Stimulated activated memory B cell treated with anti-CD40 and anti-IgM and Interleukin-4, amounts not matched to agents 10 μg/mL and 1 μg/mL and 100 μg/mL, for 72 hours (primary cell): ENCODE measurements around the gene FLNB.
"Not testable (repeated sequence)": the region's sequence is repeated elsewhere in the genome, so short reads cannot be mapped to it uniquely, and the experiment has no call there.

Experiments used
- ATAC-seq: fragments of 150-1000 bp; cut with Tn5 transposase; 2 replicates; pipeline ENCODE4 v1.10.0; 2021
- H3K27ac Mint-ChIP-seq: one replicate; pipeline ENCODE4 v1.8.0; 2022; ENCODE audit warnings: mild to moderate bottlenecking, mixed read lengths
- H3K27me3 Mint-ChIP-seq: one replicate; pipeline ENCODE4 v1.8.0; 2022; ENCODE audit warnings: mixed read lengths
- H3K36me3 Mint-ChIP-seq: one replicate; pipeline ENCODE4 v1.8.0; 2022; ENCODE audit warnings: mixed read lengths
- H3K4me1 Mint-ChIP-seq: one replicate; pipeline ENCODE4 v1.8.0; 2022; ENCODE audit warnings: mixed read lengths
- H3K4me3 Mint-ChIP-seq: one replicate; pipeline ENCODE4 v1.8.0; 2022; ENCODE audit warnings: mild to moderate bottlenecking, moderate library complexity, mixed read lengths
- H3K9me3 Mint-ChIP-seq: one replicate; pipeline ENCODE4 v1.8.0; 2022; ENCODE audit warnings: mixed read lengths

The FLNB gene

GRCh38 chr3:57972531-57973111 lies 35.6 kb upstream of the FLNB start:
- no peaks in the 10 kb centered on the region for H3K9me3 Mint-ChIP-seq
- H3K27me3 Mint-ChIP-seq, result no peaks in the 10 kb centered on the region
- no peak overlapping the region for H3K27ac Mint-ChIP-seq
- H3K4me3 Mint-ChIP-seq, result no peak overlapping the region
- no peak for ATAC-seq
- no peaks in the 10 kb centered on the region for H3K36me3 Mint-ChIP-seq
- H3K4me1 Mint-ChIP-seq, result peaks cover 12% of the 10 kb centered on the region

DNA sequence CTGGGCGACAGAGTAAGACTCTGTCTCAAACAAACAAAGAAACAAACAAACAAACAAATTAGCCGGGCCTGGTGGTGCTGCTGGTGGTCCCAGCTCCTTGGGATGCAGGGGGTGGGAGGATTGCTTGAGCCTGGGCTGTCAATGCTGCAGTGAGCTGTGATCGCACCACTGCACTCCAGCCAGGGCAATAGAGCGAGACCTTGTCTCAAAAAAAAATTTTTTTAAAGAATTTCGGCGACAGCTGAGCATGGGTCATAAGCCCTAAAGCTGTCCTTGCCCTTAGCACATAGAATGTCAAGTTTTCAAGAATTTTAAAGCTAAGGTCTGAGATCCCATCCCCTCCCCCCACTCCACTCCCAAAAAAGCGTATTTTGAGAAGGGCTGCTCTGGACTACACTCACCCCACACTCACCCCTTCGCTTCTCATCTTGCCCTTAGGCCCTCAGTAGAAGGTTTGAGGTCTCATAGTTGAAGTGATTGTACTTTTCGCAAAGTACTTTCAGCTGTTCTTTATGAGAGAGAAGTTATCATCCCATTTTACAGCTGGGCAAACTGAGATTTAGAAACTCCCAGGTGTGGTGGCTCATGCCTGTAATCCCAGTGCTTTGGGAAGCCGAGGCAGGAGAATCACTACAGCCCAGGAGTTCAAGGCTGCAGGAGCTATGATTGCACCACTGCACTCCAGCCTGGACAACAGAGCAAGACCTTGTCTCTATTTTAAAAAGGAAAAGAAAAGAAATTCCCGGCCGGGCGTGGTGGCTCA lies 34.3 kb upstream of the FLNB start:
- H3K4me3 Mint-ChIP-seq, result no peak overlapping the region
- no peaks in the 10 kb centered on the region for H3K27me3 Mint-ChIP-seq
- H3K9me3 Mint-ChIP-seq, result no peaks in the 10 kb centered on the region
- no peak for ATAC-seq
- peaks cover 12% of the 10 kb centered on the region for H3K4me1 Mint-ChIP-seq
- no peak overlapping the region for H3K27ac Mint-ChIP-seq
- no peaks in the 10 kb centered on the region for H3K36me3 Mint-ChIP-seq

DNA sequence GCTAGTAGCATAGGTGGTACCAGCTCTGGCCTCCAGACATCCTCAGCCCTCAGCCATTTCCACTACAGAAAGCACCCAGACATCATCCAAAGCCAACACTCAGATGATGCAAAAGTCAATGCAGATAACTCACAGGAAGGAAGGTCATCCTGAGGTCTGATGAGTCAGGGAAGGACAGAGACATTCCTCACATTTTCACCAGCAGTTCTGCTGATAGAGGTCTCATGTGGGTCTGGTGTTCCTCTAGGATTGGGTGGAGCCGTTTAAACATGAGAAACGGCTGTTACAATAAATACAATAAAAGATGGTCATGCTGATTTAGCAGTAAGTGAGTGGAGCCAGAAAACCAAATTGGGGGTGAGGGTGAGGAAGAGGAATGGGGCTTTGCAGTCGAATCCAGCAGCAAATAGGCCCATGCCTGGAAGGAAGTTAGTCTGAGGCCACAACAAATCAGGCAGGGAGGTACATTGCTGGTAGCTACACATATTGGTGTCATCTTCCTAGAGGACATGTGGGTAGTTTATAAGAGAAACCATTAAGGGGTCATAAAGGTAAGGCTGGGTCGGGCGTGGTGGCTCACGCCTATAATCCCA lies 33.3 kb upstream of the FLNB start:
- no peak overlapping the region for H3K4me3 Mint-ChIP-seq
- no peaks in the 10 kb centered on the region for H3K36me3 Mint-ChIP-seq
- no peak for ATAC-seq
- no peaks in the 10 kb centered on the region for H3K27me3 Mint-ChIP-seq
- H3K4me1 Mint-ChIP-seq, result peaks cover 12% of the 10 kb centered on the region
- no peak overlapping the region for H3K27ac Mint-ChIP-seq
- no peaks in the 10 kb centered on the region for H3K9me3 Mint-ChIP-seq

DNA sequence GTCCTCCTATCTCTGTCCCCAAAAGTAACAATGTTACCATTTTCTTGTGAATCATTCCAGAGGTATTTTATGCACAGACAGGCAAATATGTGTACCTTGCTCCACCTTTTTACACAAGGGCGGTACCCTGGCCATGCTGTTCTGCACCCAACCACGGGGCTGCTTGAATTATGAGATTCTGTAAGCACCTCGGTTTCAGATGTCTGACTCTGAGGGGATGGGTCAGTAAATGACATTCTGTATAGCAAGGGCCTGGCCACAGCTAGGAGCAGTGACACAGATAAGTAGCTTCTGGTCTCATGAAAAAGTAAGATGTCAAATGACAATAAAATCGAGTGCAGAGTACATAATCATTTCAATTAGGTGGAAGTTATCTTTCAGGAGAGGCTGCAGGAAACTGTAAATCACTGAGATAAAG lies 30.4 kb upstream of the FLNB start:
- H3K36me3 Mint-ChIP-seq, result no peaks in the 10 kb centered on the region
- no peak overlapping the region for H3K27ac Mint-ChIP-seq
- no peaks in the 10 kb centered on the region for H3K27me3 Mint-ChIP-seq
- no peaks in the 10 kb centered on the region for H3K9me3 Mint-ChIP-seq
- H3K4me3 Mint-ChIP-seq, result no peak overlapping the region
- ATAC-seq, result no peak
- peaks cover 14% of the 10 kb centered on the region for H3K4me1 Mint-ChIP-seq

DNA sequence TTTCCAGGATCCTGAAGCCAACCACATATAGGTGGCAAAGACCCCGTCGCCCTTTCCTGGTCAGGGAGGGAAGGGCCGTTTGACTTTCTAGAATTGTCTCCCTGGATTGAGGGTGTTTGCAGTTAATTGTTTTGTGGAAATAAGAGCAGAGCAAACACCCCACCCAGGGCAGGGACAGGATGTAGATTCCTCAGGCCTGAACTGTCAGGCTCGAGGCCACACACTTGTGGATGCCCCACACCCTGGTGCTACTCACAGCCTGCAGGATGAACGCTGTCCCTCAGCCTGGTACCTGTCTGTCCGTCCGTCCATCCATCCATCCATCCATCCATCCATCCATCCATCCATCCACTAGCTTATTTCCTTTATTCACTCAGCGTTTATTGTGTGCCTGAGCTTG lies 29.9 kb upstream of the FLNB start:
- H3K4me1 Mint-ChIP-seq, result peaks cover 19% of the 10 kb centered on the region
- H3K27me3 Mint-ChIP-seq, result no peaks in the 10 kb centered on the region
- H3K36me3 Mint-ChIP-seq, result no peaks in the 10 kb centered on the region
- H3K9me3 Mint-ChIP-seq, result no peaks in the 10 kb centered on the region
- no peak for ATAC-seq
- H3K27ac Mint-ChIP-seq, result no peak overlapping the region
- no peak overlapping the region for H3K4me3 Mint-ChIP-seq

DNA sequence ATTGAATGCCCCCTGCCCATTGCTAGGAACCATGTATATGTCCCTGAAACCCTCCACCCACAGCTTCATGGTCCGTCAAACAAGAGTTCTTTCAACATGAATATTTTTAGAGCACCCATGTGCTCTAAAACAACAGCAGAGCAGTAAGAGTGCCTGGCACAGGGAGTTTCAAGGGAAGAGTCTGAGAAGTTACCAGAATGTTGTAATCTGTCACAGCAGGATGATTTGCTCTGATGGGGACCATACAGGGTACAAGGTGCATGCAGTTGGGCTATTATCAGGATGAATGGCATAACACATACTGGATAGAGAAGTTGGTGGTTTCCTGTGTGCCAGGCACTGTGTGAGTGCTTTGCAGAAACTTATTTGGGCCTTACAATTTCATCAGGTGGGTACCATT lies 27.8 kb upstream of the FLNB start:
- no peaks in the 10 kb centered on the region for H3K36me3 Mint-ChIP-seq
- H3K27me3 Mint-ChIP-seq, result no peaks in the 10 kb centered on the region
- H3K4me1 Mint-ChIP-seq, result peaks cover 31% of the 10 kb centered on the region
- ATAC-seq, result no peak
- H3K4me3 Mint-ChIP-seq, result no peak overlapping the region
- H3K9me3 Mint-ChIP-seq, result no peaks in the 10 kb centered on the region
- no peak overlapping the region for H3K27ac Mint-ChIP-seq

- Mint-ChIP-seq H3K4me1 (peaks cover 31% of the 10 kb centered on the region), H3K27me3 (no peaks in the 10 kb centered on the region), H3K36me3 (no peaks in the 10 kb centered on the region), H3K9me3 (no peaks in the 10 kb centered on the region), H3K27ac (no peak overlapping the region), H3K4me3 (no peak overlapping the region)
- ATAC-seq, result no peak
These were observed 26.6 kb upstream of the FLNB start for GRCh38 chr3:57981483-57982087.

DNA sequence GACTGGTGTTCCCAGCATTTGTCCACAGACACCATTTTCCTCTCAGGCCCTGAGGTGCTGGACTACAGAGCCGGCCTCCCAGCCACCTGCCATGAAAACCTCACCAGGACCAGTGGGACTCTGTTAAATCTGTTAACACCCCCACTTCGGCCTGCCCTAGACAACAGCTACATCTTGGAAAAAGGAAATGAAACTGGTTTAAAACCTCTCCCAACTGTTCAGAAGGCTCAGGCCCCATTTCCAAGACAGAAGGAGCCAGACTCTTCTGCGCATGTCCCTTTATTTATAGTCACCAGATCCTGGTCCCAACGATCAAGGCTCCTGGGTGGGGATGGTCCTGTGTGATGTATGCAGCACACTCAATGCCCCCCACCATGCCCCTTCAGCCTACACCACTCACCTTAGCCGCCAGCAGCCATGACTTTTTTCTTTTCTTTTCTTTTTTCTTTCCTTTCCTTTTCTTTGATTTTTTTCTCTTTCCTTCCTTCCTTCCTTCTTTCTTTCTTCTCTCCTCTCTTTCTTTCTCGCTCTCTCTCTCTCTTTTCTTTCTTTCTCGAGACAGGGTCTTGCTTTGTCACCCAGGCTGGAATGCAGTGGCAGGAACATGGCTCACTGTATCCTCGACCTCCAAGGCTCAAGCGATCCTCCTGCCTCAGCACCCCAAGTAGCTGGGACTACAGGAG lies 25.5 kb upstream of the FLNB start:
- H3K9me3 Mint-ChIP-seq, result no peaks in the 10 kb centered on the region
- ATAC-seq, result no peak
- H3K36me3 Mint-ChIP-seq, result no peaks in the 10 kb centered on the region
- peak overlapping the region; percentile 38 for H3K27ac Mint-ChIP-seq
- H3K27me3 Mint-ChIP-seq, result no peaks in the 10 kb centered on the region
- no peak overlapping the region for H3K4me3 Mint-ChIP-seq
- peaks cover 31% of the 10 kb centered on the region for H3K4me1 Mint-ChIP-seq

DNA sequence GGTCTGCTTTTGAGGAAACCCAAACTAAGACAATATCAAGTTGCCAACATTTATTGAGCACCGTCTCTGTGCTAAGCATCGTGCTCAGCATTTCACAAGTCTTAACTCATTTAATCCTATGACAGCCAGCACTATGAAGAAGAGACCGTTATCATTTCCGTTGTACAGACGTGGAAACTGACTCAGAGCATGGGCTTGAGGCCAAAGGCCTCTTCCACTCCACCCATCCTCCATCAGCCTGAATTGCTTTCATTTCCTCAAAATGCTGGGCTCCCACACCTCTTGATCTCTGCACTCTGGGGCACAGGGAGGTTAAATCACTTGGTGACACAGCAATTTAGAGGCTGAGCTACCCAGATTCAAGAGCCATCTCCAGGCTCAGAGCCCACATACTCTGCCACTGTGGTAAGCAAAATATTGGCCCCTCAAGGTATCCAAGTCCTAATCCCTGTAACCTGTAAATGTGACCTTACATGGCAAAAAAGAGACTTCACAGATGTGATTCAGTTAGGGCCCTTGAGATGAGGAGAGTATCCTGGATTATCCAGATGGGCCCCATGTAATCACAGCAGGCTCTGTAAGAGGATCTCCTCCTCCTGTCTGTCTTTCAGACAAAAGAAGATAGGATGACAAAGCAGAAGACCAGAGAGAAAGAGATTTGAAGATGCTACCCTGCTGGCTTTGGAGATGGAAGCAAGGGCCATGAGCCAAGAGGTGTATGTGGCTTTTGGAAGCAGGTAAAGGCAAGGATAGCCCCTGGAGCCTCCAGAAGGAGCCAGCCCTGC lies 24.3 kb upstream of the FLNB start:
- Mint-ChIP-seq H3K4me3 (no peak overlapping the region), H3K27ac (peak overlapping the region; percentile 38), H3K4me1 (peaks cover 31% of the 10 kb centered on the region), H3K36me3 (no peaks in the 10 kb centered on the region), H3K9me3 (no peaks in the 10 kb centered on the region), H3K27me3 (no peaks in the 10 kb centered on the region)
- ATAC-seq, result peak; percentile 99

DNA sequence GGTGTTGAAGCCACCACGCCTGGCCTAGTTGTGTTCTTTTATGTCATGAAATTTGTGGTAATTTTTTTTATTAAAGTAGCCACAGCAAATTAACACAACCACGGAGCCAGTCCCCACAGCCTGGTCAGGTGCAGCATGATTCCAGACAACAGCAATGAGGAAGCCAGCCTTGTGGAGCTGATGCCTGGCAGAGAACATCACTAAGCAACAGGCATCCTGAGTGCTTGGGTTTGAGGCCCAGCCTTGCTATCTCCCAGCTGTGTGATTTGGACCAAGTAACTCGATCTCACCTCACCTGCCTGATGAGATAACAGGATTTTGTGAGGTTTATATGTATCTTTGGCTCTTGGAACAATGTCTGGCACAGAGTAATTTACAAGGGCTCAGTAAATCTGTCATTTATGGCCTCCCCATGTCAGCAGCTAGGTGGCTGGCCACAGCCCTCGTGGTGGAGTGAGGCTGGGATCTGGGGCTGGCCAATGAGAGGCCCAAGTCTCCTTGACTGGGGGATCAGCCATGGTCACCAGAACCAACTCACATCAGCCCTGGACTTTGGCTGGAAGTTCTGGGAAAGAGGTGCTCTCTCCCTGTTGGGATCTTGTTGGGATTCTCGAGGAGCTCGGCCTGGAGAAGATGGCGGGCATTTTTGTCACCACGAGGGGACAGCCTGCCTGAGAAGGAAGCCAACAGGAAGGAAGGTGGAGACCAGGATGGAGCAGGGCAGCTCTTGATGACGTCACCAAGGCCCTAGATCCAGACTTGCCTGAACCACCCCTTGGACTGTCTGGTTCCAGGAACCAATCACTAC lies 22.8 kb upstream of the FLNB start:
- no peak overlapping the region for H3K4me3 Mint-ChIP-seq
- peaks cover 28% of the 10 kb centered on the region for H3K4me1 Mint-ChIP-seq
- no peaks in the 10 kb centered on the region for H3K27me3 Mint-ChIP-seq
- H3K27ac Mint-ChIP-seq, result peak overlapping the region; percentile 38
- ATAC-seq, result no peak
- H3K9me3 Mint-ChIP-seq, result no peaks in the 10 kb centered on the region
- no peaks in the 10 kb centered on the region for H3K36me3 Mint-ChIP-seq

- Mint-ChIP-seq H3K9me3 (no peaks in the 10 kb centered on the region), H3K27ac (no peak overlapping the region), H3K27me3 (no peaks in the 10 kb centered on the region), H3K4me1 (peaks cover 25% of the 10 kb centered on the region), H3K36me3 (no peaks in the 10 kb centered on the region), H3K4me3 (no peak overlapping the region)
- ATAC-seq, result no peak
These were observed 22.3 kb upstream of the FLNB start for GRCh38 chr3:57985984-57986246.

DNA sequence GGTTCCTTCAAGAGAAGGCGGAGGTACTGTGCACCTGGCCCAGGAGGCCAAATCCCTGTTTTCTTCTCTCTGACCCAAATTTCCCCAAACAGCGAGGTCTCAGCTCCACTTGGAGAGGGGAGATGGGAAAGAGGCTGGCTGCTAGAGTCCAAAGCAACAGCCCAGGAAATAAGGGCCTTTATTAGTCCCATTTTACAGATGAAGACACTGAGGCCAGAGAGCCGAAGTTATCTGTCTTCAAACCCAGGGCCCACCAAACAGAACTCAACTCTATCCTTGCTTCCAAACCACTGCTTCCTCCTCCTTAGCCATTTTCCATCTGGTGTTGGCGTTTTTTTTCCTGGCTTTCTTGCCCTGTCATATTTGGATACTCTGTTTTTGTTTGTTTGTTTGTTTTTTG lies 22.0 kb upstream of the FLNB start:
- Mint-ChIP-seq H3K4me3 (no peak overlapping the region), H3K36me3 (no peaks in the 10 kb centered on the region), H3K9me3 (no peaks in the 10 kb centered on the region), H3K27ac (no peak overlapping the region), H3K4me1 (peaks cover 25% of the 10 kb centered on the region), H3K27me3 (no peaks in the 10 kb centered on the region)
- no peak for ATAC-seq

DNA sequence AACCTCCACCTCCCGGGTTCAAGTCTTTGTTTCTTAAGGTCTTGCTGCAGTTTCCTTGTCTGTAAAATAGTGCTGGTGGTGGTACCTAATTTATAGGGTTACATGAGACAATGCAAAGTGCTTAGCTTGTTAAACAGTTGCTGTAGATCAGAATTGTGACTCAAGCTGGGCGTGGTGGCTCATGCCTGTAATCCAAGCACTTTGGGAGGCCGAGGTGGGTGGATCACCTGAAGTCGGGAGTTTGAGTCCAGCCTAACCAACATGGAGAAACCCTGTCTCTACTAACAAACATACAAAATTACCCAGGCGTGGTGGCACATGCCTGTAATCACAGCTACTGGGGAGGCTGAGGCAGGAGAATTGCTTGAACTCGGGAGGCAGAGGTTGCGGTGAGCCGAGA lies 19.0 kb upstream of the FLNB start:
- not testable (repeated sequence) for ATAC-seq, H3K4me3 Mint-ChIP-seq, H3K27ac Mint-ChIP-seq, H3K4me1 Mint-ChIP-seq, H3K36me3 Mint-ChIP-seq, H3K27me3 Mint-ChIP-seq, H3K9me3 Mint-ChIP-seq

DNA sequence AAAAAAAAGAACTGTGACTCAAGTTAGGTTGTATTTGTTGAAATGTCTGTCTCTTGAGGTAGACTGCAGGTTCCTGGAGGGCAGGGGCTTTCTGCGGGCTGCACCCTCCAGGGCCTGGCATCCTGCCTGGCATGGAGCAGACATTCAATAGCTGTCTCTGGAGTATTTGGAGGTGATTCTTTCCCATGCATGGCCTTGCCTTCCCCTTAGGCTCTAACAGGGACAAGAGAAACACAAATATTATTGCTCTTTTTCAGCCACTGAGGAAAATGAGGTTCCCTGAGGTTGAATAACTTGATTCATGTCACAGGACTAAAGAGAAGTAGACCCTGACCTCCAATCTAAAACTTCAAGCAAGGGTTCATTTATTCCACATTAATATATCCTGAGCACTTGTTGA lies 18.6 kb upstream of the FLNB start:
- Mint-ChIP-seq H3K9me3 (no peaks in the 10 kb centered on the region), H3K4me3 (no peak overlapping the region), H3K27ac (no peak overlapping the region), H3K4me1 (no peaks in the 10 kb centered on the region), H3K36me3 (no peaks in the 10 kb centered on the region), H3K27me3 (no peaks in the 10 kb centered on the region)
- ATAC-seq, result no peak
